ENCODE measurements around the gene FAM184A. TPM values are rescaled to one million over a fixed set of nuclear protein-coding genes. Genes with fewer than 3 reads are reported as not detected.

The FAM184A gene
- total RNA-seq, 1 donor from 2014 or later: 24.8 TPM

GRCh38 chr6:118971682-118972081 is 106.8 kb downstream of the FAM184A start:
- H3K9ac ChIP-seq: no peak overlapping the region
- no peaks in the 10 kb centered on the region for H3K79me2 ChIP-seq (ENCODE audit: low read depth)
- no peak overlapping the region for H3K27ac Mint-ChIP-seq
- H3K4me1 ChIP-seq: no peaks in the 10 kb centered on the region
- H4K20me1 ChIP-seq (ENCODE audit: low read depth): no peaks in the 10 kb centered on the region
- H3K36me3 Mint-ChIP-seq: peaks cover under 1% of the 10 kb centered on the region
- TF ChIP-seq EZH2 (IDR thresholded peaks at IDR 0.05) (no peak), CTCF (IDR thresholded peaks at IDR 0.05) (no peak), EZH2phosphoT487 (IDR thresholded peaks at IDR 0.05) (no peak)
- H3F3A ChIP-seq (ENCODE audit: low read depth): peaks cover 3% of the 10 kb centered on the region
- no peaks in the 10 kb centered on the region for H3K27me3 Mint-ChIP-seq (ENCODE audit: insufficient read depth, low read depth)
- DNase-seq (ENCODE audit: low spot score): no peak
- H3K4me3 Mint-ChIP-seq: no peak overlapping the region
- no peaks in the 10 kb centered on the region for H3K9me3 Mint-ChIP-seq
- H3K4me2 ChIP-seq: no peak overlapping the region
- H3K4me1 Mint-ChIP-seq: no peaks in the 10 kb centered on the region
- H2AFZ ChIP-seq (replicated peaks): no peak overlapping the region
- H3K27me3 ChIP-seq: no peaks in the 10 kb centered on the region
- H3K27ac ChIP-seq: no peak overlapping the region
- H3K9me3 ChIP-seq (ENCODE audit: low read depth): no peaks in the 10 kb centered on the region
- H3K36me3 ChIP-seq: peaks cover 3% of the 10 kb centered on the region
- H3K4me3 ChIP-seq: no peak overlapping the region

- no peak for DNase-seq (ENCODE audit: low spot score)
- H3K4me3 ChIP-seq: no peak overlapping the region
- Mint-ChIP-seq H3K9me3 (no peaks in the 10 kb centered on the region), H3K36me3 (no peaks in the 10 kb centered on the region), H3K27ac (no peak overlapping the region), H3K4me3 (no peak overlapping the region), H3K4me1 (no peaks in the 10 kb centered on the region), H3K27me3 (ENCODE audit: insufficient read depth, low read depth) (no peaks in the 10 kb centered on the region)
- H3K27me3 ChIP-seq: no peaks in the 10 kb centered on the region
- no peaks in the 10 kb centered on the region for H3K4me1 ChIP-seq
- H3K4me2 ChIP-seq: no peak overlapping the region
- no peaks in the 10 kb centered on the region for H4K20me1 ChIP-seq (ENCODE audit: low read depth)
- H3K9me3 ChIP-seq (ENCODE audit: low read depth): no peaks in the 10 kb centered on the region
- no peak for TF ChIP-seq EZH2phosphoT487 (IDR thresholded peaks at IDR 0.05)
- TF ChIP-seq EZH2 (IDR thresholded peaks at IDR 0.05): no peak
- TF ChIP-seq CTCF (IDR thresholded peaks at IDR 0.05): no peak
- H2AFZ ChIP-seq (replicated peaks): no peak overlapping the region
- no peak overlapping the region for H3K27ac ChIP-seq
- H3K9ac ChIP-seq: no peak overlapping the region
- H3K36me3 ChIP-seq: peaks cover 3% of the 10 kb centered on the region
- H3F3A ChIP-seq (ENCODE audit: low read depth): peaks cover 3% of the 10 kb centered on the region
- no peaks in the 10 kb centered on the region for H3K79me2 ChIP-seq (ENCODE audit: low read depth)
These were observed 107.6 kb downstream of the FAM184A start for GRCh38 chr6:118970866-118971265.

GRCh38 chr6:118968416-118968815 is 110.0 kb downstream of the FAM184A start:
- DNase-seq (ENCODE audit: low spot score): peak; percentile 44
- no peak overlapping the region for H3K4me3 ChIP-seq
- no peak overlapping the region for H3K4me3 Mint-ChIP-seq
- TF ChIP-seq EZH2phosphoT487 (IDR thresholded peaks at IDR 0.05): no peak
- peak; percentile 54 for TF ChIP-seq CTCF (IDR thresholded peaks at IDR 0.05)
- TF ChIP-seq EZH2 (IDR thresholded peaks at IDR 0.05): no peak
- H4K20me1 ChIP-seq (ENCODE audit: low read depth): no peaks in the 10 kb centered on the region
- H3K4me2 ChIP-seq: no peak overlapping the region
- no peaks in the 10 kb centered on the region for H3K9me3 Mint-ChIP-seq
- no peaks in the 10 kb centered on the region for H3K36me3 ChIP-seq
- no peaks in the 10 kb centered on the region for H3K4me1 ChIP-seq
- H3K27me3 Mint-ChIP-seq (ENCODE audit: insufficient read depth, low read depth): no peaks in the 10 kb centered on the region
- no peaks in the 10 kb centered on the region for H3K79me2 ChIP-seq (ENCODE audit: low read depth)
- H3K9ac ChIP-seq: no peak overlapping the region
- H3K27ac ChIP-seq: no peak overlapping the region
- no peaks in the 10 kb centered on the region for H3K9me3 ChIP-seq (ENCODE audit: low read depth)
- H2AFZ ChIP-seq (replicated peaks): no peak overlapping the region
- H3K36me3 Mint-ChIP-seq: no peaks in the 10 kb centered on the region
- no peak overlapping the region for H3K27ac Mint-ChIP-seq
- no peaks in the 10 kb centered on the region for H3K27me3 ChIP-seq
- no peaks in the 10 kb centered on the region for H3K4me1 Mint-ChIP-seq
- H3F3A ChIP-seq (ENCODE audit: low read depth): peaks cover 3% of the 10 kb centered on the region

Data from neural progenitor cell (in vitro differentiated cells).